Tibial nerve (tissue), 4 donors: ENCODE data around the gene ST8SIA1.

Experiments used
- EP300 ChIP-seq, 2 donors: sonication (generic); formaldehyde crosslinking; IDR thresholded peaks; one replicate each; pipeline ENCODE4 v1.6.1; 2017; ENCODE audit warnings: antibody characterized with exemption in 2 of 2, mild to moderate bottlenecking in 1 of 2
- POLR2A ChIP-seq, 2 donors: fragments of 450-650 bp; IDR thresholded peaks; one replicate each; pipeline ENCODE4 v1.6.1; 2017; ENCODE audit warnings: antibody characterized with exemption in 2 of 2, mild to moderate bottlenecking in 2 of 2, moderate library complexity in 2 of 2
- TF ChIP-seq, protein P1 (sequence below), 5 experiments: fragments of 200-600 bp in 3 of 5; fragments of 450-650 bp in 2 of 5; sonication (generic) in 3 of 5; IDR thresholded peaks; one replicate each; pipeline ENCODE4 v1.5.1; 2016 to 2019; ENCODE audit warnings: antibody characterized with exemption in 5 of 5, mild to moderate bottlenecking in 3 of 5, moderate library complexity in 2 of 5

GRCh38 chr12:22254478-22254877, 80.0 kb downstream of the ST8SIA1 start:
- TF ChIP-seq, protein P1, sequence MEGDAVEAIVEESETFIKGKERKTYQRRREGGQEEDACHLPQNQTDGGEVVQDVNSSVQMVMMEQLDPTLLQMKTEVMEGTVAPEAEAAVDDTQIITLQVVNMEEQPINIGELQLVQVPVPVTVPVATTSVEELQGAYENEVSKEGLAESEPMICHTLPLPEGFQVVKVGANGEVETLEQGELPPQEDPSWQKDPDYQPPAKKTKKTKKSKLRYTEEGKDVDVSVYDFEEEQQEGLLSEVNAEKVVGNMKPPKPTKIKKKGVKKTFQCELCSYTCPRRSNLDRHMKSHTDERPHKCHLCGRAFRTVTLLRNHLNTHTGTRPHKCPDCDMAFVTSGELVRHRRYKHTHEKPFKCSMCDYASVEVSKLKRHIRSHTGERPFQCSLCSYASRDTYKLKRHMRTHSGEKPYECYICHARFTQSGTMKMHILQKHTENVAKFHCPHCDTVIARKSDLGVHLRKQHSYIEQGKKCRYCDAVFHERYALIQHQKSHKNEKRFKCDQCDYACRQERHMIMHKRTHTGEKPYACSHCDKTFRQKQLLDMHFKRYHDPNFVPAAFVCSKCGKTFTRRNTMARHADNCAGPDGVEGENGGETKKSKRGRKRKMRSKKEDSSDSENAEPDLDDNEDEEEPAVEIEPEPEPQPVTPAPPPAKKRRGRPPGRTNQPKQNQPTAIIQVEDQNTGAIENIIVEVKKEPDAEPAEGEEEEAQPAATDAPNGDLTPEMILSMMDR (IDR thresholded peaks at IDR 0.05) = no peak
- TF ChIP-seq POLR2A (IDR thresholded peaks at IDR 0.05) (no peak), EP300 (IDR thresholded peaks at IDR 0.05) (no peak)
